HG03558 (cell line): Measurements from ENCODE around the gene NTRK1.

Source experiments
- ATAC-seq: cut with Tn5 transposase; IDR thresholded peaks from one replicate; pipeline ENCODE4 v1.9.1; 2021; ENCODE audit warnings: moderate number of reproducible peaks; ENCODE audit not compliant: unreplicated experiment; ENCODE audit errors: extremely low read depth

The NTRK1 gene

DNA sequence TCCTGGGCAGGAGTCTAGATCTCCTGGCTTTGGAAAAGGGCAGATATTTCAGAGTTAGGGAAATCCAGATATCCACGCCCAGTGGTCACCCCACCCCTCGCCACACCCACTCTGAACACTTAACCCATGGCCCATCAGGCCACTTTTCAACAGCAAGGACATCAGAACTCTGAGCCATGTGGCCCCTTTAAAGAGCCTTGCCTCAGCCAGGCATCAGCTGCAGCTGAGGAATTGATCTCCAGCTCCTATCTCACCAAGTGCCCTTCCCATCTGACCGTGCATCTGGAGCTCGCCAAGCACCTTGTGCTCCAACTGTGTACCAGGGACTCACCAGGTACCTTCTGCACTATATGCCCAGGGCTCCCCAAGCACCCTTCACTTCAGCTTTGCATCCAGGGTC, 23.8 kb upstream of the NTRK1 start:
- ATAC-seq, result no peak

- ATAC-seq, result no peak
These were observed 21.7 kb upstream of the NTRK1 start for GRCh38 chr1:156838972-156839371.

- ATAC-seq, result no peak
These were observed 21.1 kb upstream of the NTRK1 start for GRCh38 chr1:156839426-156840109.

GRCh38 chr1:156840186-156840897, 20.3 kb upstream of the NTRK1 start:
- no peak for ATAC-seq

GRCh38 chr1:156840898-156841279, 19.8 kb upstream of the NTRK1 start:
- no peak for ATAC-seq

DNA sequence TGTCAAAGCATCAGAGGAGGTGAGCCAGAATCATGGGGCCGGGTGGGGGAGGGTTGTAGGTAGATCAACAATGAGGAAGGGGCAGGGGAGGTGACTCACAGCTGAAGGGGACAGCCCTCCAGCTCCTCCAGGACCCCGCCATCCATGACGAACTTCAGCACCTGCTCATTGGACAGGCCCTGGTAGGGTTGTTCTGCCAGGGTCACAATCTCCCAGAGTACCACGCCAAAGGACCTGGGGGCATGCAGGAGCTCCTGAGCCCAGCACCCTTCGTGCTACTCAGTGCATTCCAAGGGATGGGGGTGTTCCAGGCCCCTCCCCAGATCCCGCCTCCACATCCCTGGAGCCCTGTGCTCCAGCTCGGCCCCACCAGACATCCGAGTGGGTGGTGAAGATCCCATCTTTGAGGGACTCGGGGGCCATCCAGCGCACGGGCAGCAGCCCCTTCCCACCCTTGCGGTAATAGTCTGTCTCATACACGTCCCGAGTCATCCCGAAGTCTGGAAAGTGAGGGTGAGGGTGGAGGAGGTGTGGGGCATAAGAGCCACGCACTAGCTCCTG, 19.3 kb upstream of the NTRK1 start:
- no peak for ATAC-seq

- ATAC-seq, result no peak
These were observed 17.9 kb upstream of the NTRK1 start for GRCh38 chr1:156842618-156843300.

- ATAC-seq, result no peak
These were observed 16.6 kb upstream of the NTRK1 start for GRCh38 chr1:156844102-156844501.

GRCh38 chr1:156844638-156845037, 16.0 kb upstream of the NTRK1 start:
- ATAC-seq, result no peak

DNA sequence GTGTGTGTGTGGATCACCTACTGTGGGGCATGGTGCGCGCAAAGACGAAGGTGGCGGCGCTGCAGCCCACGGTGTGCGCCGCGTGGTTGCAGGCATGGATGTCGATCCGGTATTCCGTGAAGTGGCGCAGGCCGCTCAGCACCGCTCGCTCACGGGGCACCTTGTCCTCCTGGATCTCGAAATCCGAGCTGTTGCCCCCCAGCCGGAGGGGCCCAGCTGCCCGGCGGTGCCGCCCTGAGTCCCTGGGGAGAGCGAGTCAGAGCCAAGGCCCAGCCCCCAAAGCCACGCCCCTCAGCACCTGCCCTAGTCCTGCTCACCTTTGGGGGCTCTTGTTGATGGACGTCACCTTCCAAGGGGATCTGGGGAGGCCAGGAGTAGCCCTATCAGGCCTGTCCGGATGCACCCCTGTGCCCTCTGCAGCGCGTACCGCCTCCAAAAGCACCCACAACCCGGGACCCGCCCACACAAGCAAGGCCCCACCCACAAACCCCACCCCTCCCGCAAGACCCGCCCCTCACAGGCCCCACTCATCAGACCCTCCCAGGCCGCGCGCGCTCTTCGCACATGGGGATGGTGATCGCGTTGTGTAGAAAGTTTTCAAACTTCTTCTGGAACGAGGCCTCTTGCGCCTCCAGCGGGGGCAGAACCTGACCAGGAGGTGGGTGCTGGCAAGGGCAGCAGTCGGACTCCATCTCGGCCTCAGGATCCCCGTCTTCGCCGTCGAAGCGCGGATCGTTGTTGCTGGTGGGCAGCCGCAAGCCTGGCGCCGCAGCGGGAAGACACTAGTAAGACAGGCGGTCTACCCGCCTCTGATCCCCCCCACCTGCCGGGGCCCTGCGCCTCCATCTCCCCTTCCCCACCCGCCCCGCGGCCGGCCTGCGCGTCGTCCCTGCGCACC, 15.4 kb upstream of the NTRK1 start:
- ATAC-seq, result no peak

DNA sequence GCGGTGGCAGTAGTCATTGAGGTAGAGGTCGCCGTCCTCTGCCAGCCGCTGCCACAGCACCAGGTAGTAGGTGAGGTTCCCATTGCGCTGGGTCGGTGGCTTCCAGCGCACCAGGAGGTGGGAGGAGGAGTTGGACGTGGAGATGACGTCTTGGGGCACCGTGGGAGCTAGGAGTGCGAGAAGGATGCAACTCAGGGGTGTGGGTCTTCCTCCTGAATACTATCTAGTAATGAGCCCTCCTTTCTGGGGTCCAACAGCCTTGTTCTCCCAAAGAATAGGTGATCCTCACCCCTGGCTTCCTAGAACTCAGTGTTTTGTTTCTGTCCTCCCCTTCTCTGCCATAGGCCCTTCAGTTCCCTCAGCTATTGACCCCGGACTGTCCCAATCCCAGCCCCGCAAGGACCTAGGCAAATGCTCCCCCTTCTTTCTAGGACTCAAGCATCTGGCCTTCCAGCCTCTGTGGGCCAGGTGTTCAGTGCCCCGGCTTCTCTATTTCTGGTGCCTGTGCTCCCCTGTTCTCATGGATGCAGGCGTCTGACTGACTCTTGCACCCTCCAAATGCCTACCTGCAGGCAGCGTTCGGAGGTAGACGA, 14.6 kb upstream of the NTRK1 start:
- no peak for ATAC-seq

DNA sequence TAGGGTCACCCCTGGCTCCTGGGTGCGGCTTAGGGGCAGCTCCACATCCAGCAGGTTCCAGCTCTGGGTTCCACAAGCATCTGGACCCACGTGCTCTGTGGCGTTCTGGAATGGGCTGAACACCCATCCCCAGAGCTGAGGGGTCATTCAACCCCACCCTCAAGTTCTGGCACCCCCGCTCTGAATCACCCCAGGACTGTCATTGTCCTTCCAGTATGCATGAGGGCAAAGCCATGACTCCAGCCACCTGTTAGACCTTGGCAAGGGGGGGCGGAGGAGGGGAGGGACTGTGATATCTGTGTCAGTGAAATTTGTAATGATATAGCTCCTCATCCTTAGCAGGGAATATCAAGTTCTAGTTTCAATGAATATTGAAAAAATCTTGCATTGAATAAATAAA, 14.0 kb upstream of the NTRK1 start:
- no peak for ATAC-seq

DNA sequence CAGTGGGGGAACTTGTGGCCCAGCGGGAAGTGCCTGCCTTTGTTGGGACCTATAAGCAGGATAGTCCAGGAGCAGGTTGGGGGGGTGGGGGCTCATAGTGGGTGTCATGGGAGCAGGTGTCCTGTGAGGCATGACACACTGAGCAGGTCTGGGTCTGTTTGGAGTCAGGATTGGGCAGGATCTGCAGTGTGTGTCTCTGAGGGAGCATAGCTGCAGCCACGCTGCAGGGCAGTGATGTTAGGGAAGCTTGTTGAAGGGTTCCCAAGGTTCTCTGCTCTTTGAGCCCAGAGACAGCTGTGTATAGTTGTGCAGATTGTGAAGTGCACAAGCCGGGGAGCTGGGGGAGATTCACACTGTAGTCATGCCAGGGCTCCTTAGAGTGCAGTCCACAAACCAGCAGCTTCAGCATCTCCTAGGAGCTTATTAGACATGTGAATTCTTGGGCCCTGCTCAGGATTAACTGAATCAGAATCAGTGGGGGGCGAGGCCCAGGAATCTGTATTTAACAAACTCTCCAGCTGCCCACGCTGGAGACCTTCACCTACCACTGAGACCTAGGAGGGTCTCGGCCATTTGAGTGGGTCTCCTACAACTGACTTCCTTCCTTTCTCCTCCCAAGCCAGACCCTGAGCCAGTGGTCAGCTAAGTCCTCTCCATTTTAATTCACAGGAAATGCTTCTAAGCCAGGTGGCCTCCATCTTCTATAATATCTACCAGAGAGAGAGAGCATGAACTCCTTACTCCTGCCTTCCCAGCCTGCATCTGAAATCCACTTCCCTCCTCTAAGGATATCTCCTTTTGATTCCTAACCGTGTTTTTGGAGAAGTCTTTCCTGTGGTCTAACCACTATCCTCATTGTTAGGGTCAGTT, 12.8 kb upstream of the NTRK1 start:
- no peak for ATAC-seq

- no peak for ATAC-seq
These were observed 12.1 kb upstream of the NTRK1 start for GRCh38 chr1:156848461-156849150.

DNA sequence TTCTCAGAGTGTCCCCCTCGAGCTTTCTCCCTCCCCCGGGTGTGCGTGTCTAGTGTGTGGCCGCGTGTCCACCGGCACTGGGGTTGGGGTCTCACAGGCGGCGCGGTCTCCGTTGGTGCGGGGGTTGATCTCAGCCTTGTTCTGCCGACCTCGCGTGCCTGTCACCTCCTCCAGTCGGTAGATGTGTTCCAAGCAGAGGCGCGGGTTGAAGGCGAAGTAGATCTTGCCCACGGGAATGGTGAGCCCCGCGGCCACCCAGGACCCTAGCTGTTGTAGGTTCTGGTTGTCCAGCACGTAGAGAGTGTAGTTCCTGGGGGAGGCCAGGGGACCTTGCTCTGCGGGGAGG, 11.5 kb upstream of the NTRK1 start:
- ATAC-seq, result no peak

GRCh38 chr1:156851779-156852417, 8.8 kb upstream of the NTRK1 start:
- ATAC-seq, result no peak

DNA sequence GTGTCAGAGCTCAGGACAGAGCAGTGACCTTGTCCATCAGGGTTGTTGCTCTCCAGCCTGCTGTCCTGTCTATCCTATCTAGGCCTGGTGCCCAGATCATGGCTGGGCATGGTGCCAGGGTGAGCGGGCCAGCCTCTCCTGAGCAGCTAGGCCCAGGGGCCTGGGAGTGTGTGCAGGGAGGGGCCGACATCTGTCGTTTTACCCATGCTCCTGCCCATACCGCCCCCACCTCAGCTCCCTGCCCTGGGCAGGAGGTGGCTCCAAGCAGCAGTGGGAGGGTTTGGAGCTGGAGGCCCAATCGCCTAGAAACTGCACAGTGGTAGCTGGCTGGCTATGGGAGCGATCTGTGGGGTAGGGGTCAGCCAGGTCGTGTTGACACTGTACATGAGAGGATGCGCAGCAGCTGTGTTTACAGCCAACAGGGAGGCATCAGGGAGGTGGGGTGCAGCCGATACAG, 8.2 kb upstream of the NTRK1 start:
- ATAC-seq, result no peak

DNA sequence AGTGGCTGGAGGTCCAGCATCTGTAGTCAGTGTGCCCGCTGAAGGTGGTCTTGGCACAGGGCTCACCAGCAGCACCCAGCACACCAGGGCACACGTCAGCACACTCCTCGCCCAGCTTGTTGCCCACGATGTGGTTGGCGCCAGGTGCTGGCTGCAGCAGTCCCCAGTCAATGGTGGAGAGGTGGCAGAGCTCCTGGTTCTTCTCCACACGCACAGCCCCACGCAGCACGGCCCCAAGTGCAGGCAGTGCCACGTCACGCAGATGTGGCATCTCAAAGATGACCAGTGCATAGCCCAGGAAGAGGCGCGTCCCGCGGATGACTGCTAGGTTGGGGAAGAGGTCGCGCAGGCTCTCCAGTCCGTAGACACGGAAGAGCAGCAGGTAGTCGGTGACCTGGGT, 6.9 kb upstream of the NTRK1 start:
- no peak for ATAC-seq
